Immature natural killer cell (primary cell): ENCODE results near the gene STRAP. TPM values are rescaled to one million over a fixed set of nuclear protein-coding genes. Genes with fewer than 3 reads are reported as not detected.
"Not testable (repeated sequence)": the region's sequence is repeated elsewhere in the genome, so short reads cannot be mapped to it uniquely, and the experiment has no call there.

Source experiments
- DNase-seq, 3 donors: peaks; one replicate each; pipeline ENCODE4 v3.0.0; 2022; ENCODE audit warnings: mixed read lengths in 1 of 3
- H3K27ac Mint-ChIP-seq, 6 donors: one replicate each; pipeline ENCODE4 v1.8.0; 2020; ENCODE audit warnings: mixed read lengths in 6 of 6, mild to moderate bottlenecking in 5 of 6, inconsistent platforms in 4 of 6, moderate library complexity in 3 of 6
- H3K27me3 Mint-ChIP-seq, 3 donors: one replicate each; pipeline ENCODE4 v1.8.0; 2020 to 2021; ENCODE audit warnings: low read depth in 3 of 3, mild to moderate bottlenecking in 3 of 3, mixed read lengths in 3 of 3, moderate library complexity in 3 of 3, inconsistent platforms in 1 of 3
- H3K36me3 Mint-ChIP-seq, 3 donors: one replicate each; pipeline ENCODE4 v1.8.0; 2020; ENCODE audit warnings: mixed read lengths in 3 of 3, inconsistent platforms in 2 of 3, mild to moderate bottlenecking in 2 of 3
- H3K4me1 Mint-ChIP-seq, 2 donors: one replicate each; pipeline ENCODE4 v1.8.0; 2020; ENCODE audit warnings: inconsistent platforms in 2 of 2, mild to moderate bottlenecking in 2 of 2, mixed read lengths in 2 of 2, moderate library complexity in 1 of 2
- H3K4me3 Mint-ChIP-seq, 5 donors: one replicate each; pipeline ENCODE4 v1.8.0; 2020; ENCODE audit warnings: mild to moderate bottlenecking in 5 of 5, mixed read lengths in 5 of 5, inconsistent platforms in 3 of 5, moderate library complexity in 3 of 5
- H3K9me3 Mint-ChIP-seq, 6 donors: one replicate each; pipeline ENCODE4 v1.8.0; 2020; ENCODE audit warnings: mild to moderate bottlenecking in 6 of 6, mixed read lengths in 6 of 6, inconsistent platforms in 4 of 6, moderate library complexity in 3 of 6
- polyA plus RNA-seq, 3 donors: library from polyadenylated mRNA; unstranded; fragments of 300-500 nt; fragmentation: Illumina TruSeq; gene quantifications; one replicate each; pipeline ENCODE4 v1.2.3, GENCODE V29; 2021

STRAP gene
- polyA plus RNA-seq, 3 donors from 2014 or later, result 122 to 201 (median 128) TPM

GRCh38 chr12:15918066-15918465, 35.9 kb downstream of the STRAP start:
- H3K9me3 Mint-ChIP-seq, result no peaks in the 10 kb centered on the region
- DNase-seq, result no peak
- H3K4me1 Mint-ChIP-seq, result peaks cover 2 to 13% of the 10 kb centered on the region in 2 donors
- H3K36me3 Mint-ChIP-seq, result peaks cover 0 to 5% (median 5%) of the 10 kb centered on the region in 3 donors
- H3K27ac Mint-ChIP-seq, result no peak overlapping the region
- no peaks in the 10 kb centered on the region for H3K27me3 Mint-ChIP-seq
- no peak overlapping the region for H3K4me3 Mint-ChIP-seq

GRCh38 chr12:15919418-15919817, 37.2 kb downstream of the STRAP start:
- H3K9me3 Mint-ChIP-seq, result no peaks in the 10 kb centered on the region
- no peak overlapping the region for H3K27ac Mint-ChIP-seq
- no peak for DNase-seq
- peaks cover 0 to 5% (median 5%) of the 10 kb centered on the region in 3 donors for H3K36me3 Mint-ChIP-seq
- no peak overlapping the region for H3K4me3 Mint-ChIP-seq
- H3K4me1 Mint-ChIP-seq, result peaks cover 5 to 19% of the 10 kb centered on the region in 2 donors
- no peaks in the 10 kb centered on the region for H3K27me3 Mint-ChIP-seq

- peaks cover 0 to 5% (median 0%) of the 10 kb centered on the region in 3 donors for H3K36me3 Mint-ChIP-seq
- DNase-seq, result no peak
- no peaks in the 10 kb centered on the region for H3K9me3 Mint-ChIP-seq
- peaks cover 5 to 6% of the 10 kb centered on the region in 2 donors for H3K4me1 Mint-ChIP-seq
- no peak overlapping the region for H3K27ac Mint-ChIP-seq
- no peak overlapping the region for H3K4me3 Mint-ChIP-seq
- no peaks in the 10 kb centered on the region for H3K27me3 Mint-ChIP-seq
Observed at GRCh38 chr12:15924956-15925355, 42.8 kb downstream of the STRAP start.

- peaks cover 1 to 11% of the 10 kb centered on the region in 2 donors for H3K4me1 Mint-ChIP-seq
- DNase-seq, result no peak
- peaks cover 0 to 2% (median 0%) of the 10 kb centered on the region in 3 donors for H3K27me3 Mint-ChIP-seq
- H3K9me3 Mint-ChIP-seq, result no peaks in the 10 kb centered on the region
- H3K27ac Mint-ChIP-seq, result no peak overlapping the region
- no peak overlapping the region for H3K4me3 Mint-ChIP-seq
- peaks cover 0 to 5% (median 4%) of the 10 kb centered on the region in 3 donors for H3K36me3 Mint-ChIP-seq
Observed at GRCh38 chr12:15928346-15928745, 46.2 kb downstream of the STRAP start.

DNA sequence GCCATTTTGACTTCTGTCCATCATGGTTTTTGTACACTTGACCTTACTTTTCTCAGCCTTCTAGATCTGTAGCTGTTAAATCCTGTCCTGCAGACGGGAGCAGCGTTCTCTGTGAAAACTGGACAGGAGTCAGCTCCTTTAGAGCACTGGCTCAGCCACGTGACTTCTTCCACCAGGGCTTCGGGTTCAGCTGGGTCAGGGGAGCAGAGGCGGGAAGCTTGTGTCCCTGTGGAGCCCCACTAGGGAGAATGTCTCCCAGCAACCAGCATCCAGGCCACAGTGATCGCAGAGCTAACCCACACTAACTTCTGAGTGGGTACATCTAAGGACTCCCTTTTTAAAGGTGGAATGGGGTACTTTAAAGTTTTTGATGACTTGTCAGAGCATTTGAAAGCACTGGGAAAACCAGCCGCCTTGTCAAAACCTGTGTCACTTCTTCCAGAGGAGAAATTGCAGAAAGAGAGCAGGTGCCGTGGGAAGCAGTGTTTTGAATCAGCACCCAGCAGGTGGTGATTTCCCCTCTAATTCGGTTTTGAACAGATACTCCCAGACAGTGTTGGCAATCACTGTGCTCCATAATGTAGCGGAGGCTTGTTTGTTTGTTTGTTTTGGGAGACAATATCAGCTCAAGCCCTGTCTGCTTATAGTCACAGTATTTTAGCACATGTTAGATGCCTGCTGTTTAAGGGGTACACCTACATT, 46.8 kb downstream of the STRAP start:
- peaks cover 0 to 2% (median 0%) of the 10 kb centered on the region in 3 donors for H3K27me3 Mint-ChIP-seq
- H3K4me3 Mint-ChIP-seq, result no peak overlapping the region
- no peak for DNase-seq
- H3K9me3 Mint-ChIP-seq, result no peaks in the 10 kb centered on the region
- peaks cover 0 to 6% of the 10 kb centered on the region in 2 donors for H3K4me1 Mint-ChIP-seq
- peaks cover 4 to 5% (median 4%) of the 10 kb centered on the region in 3 donors for H3K36me3 Mint-ChIP-seq
- H3K27ac Mint-ChIP-seq, result no peak overlapping the region

DNA sequence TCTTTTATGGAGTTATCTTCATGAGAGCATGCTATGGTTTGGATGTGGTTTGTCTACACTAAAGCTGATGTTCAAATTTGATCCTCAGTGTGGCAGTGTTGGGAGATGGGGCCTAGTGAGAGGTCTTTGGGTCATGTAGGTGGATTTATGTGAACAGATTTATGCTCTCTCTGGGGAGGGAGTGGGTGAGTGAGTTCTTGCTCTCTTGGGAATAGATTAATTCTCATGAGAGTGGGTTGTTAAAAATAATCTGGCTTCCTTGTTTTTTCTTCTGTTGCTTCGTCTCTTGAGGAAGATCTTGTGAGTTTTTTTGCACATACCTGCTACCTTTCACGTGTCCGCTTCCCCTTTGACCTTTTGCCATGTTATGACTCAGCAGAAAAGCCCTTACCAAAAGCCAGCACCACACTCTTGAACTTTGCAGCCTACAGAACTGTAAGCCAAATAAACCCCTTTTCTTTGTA, 49.4 kb downstream of the STRAP start:
- no peak overlapping the region for H3K4me3 Mint-ChIP-seq
- DNase-seq, result no peak
- H3K9me3 Mint-ChIP-seq, result no peaks in the 10 kb centered on the region
- H3K27ac Mint-ChIP-seq, result peak overlapping the region in 2 of 6 donors; percentile 14 to 18
- peaks cover under 1 to 9% of the 10 kb centered on the region in 2 donors for H3K4me1 Mint-ChIP-seq
- peaks cover 4 to 5% (median 4%) of the 10 kb centered on the region in 3 donors for H3K36me3 Mint-ChIP-seq
- peaks cover 0 to 2% (median 0%) of the 10 kb centered on the region in 3 donors for H3K27me3 Mint-ChIP-seq

DNA sequence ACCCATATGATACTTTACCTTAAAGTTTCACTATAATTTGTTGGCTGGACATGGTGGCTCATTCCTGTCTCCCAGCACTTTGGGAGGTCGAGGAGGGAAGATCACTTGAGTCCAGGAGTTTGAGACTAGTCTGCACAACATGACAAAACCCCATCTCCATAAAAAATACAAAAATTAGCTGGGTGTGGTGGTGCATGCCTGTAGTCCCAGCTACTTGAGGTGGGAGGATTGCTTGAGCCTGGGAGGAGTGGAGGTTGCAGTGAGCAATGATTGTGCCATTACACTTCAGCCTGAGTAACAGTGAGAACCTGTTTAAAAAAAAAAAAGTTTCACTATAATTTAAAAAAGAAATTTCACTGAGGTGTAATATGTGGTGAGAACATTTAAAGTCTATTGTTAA, 50.1 kb downstream of the STRAP start:
- DNase-seq, result no peak
- Mint-ChIP-seq H3K4me1 (peaks cover 6 to 16% of the 10 kb centered on the region in 2 donors), H3K9me3 (no peaks in the 10 kb centered on the region), H3K27ac (no peak overlapping the region), H3K36me3 (peaks cover 4 to 5% (median 4%) of the 10 kb centered on the region in 3 donors), H3K27me3 (peaks cover 0 to 2% (median 0%) of the 10 kb centered on the region in 3 donors), H3K4me3 (no peak overlapping the region)

- Mint-ChIP-seq H3K4me1 (peaks cover 12 to 23% of the 10 kb centered on the region in 2 donors), H3K27ac (no peak overlapping the region), H3K9me3 (no peaks in the 10 kb centered on the region), H3K36me3 (peaks cover 4 to 5% (median 4%) of the 10 kb centered on the region in 3 donors), H3K27me3 (peaks cover 0 to 2% (median 0%) of the 10 kb centered on the region in 3 donors), H3K4me3 (no peak overlapping the region)
- no peak for DNase-seq
Observed at GRCh38 chr12:15932971-15933370, 50.8 kb downstream of the STRAP start.

GRCh38 chr12:15933751-15934150, 51.6 kb downstream of the STRAP start:
- H3K9me3 Mint-ChIP-seq, result peaks cover 0 to under 1% (median 0%) of the 10 kb centered on the region in 6 donors
- H3K4me1 Mint-ChIP-seq, result peaks cover 12 to 26% of the 10 kb centered on the region in 2 donors
- H3K36me3 Mint-ChIP-seq, result peaks cover 4 to 5% (median 5%) of the 10 kb centered on the region in 3 donors
- no peak for DNase-seq
- H3K4me3 Mint-ChIP-seq, result no peak overlapping the region
- H3K27me3 Mint-ChIP-seq, result peaks cover 0 to 2% (median 0%) of the 10 kb centered on the region in 3 donors
- H3K27ac Mint-ChIP-seq, result no peak overlapping the region

- Mint-ChIP-seq H3K4me1 (peaks cover 17 to 33% of the 10 kb centered on the region in 2 donors), H3K27me3 (peaks cover 0 to 1% (median 0%) of the 10 kb centered on the region in 3 donors), H3K36me3 (peaks cover 8 to 14% (median 9%) of the 10 kb centered on the region in 3 donors), H3K9me3 (peaks cover 0 to 5% (median 4%) of the 10 kb centered on the region in 6 donors), H3K27ac (no peak overlapping the region), H3K4me3 (no peak overlapping the region)
- no peak for DNase-seq
Observed at GRCh38 chr12:15936751-15937150, 54.6 kb downstream of the STRAP start.

GRCh38 chr12:15937902-15938301, 55.7 kb downstream of the STRAP start:
- Mint-ChIP-seq H3K27ac (no peak overlapping the region), H3K4me1 (peaks cover 23 to 45% of the 10 kb centered on the region in 2 donors), H3K4me3 (no peak overlapping the region), H3K9me3 (peaks cover 0 to 6% (median 5%) of the 10 kb centered on the region in 6 donors), H3K36me3 (peaks cover 7 to 14% (median 11%) of the 10 kb centered on the region in 3 donors), H3K27me3 (peaks cover 0 to 1% (median 0%) of the 10 kb centered on the region in 3 donors)
- no peak for DNase-seq

GRCh38 chr12:15939111-15939510, 56.9 kb downstream of the STRAP start:
- peaks cover 5 to 11% (median 10%) of the 10 kb centered on the region in 3 donors for H3K36me3 Mint-ChIP-seq
- peak in 1 of 3 donors; percentile 9 for DNase-seq
- H3K4me1 Mint-ChIP-seq, result peaks cover 23 to 46% of the 10 kb centered on the region in 2 donors
- peak overlapping the region in 3 of 6 donors; percentile 48 to 73 (median 66) for H3K27ac Mint-ChIP-seq
- peaks cover 0 to 1% (median 0%) of the 10 kb centered on the region in 3 donors for H3K27me3 Mint-ChIP-seq
- H3K9me3 Mint-ChIP-seq, result peaks cover 0 to 8% (median 5%) of the 10 kb centered on the region in 6 donors
- no peak overlapping the region for H3K4me3 Mint-ChIP-seq

DNA sequence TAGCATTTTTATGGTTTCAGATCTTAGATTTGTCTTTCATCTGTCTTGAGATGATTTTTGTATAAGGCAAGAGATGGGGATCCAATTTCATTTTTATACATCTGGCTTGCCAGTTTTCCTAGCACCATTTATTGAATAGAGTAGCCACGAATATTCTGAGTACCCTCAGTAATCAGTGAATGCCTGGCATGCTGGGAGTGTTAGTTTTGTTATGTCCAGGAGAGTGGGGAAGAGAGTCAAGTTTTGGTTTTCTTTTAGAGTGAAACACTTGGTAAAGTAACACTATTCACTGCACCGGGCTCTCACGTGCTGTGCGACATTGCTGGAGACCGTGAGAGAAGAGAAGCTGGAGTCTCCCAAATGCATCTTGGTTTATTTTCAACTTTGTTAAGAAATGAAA, 60.3 kb downstream of the STRAP start:
- no peak for DNase-seq
- peaks cover 27 to 49% of the 10 kb centered on the region in 2 donors for H3K4me1 Mint-ChIP-seq
- H3K9me3 Mint-ChIP-seq, result peaks cover 0 to 14% (median 6%) of the 10 kb centered on the region in 6 donors
- H3K36me3 Mint-ChIP-seq, result peaks cover 5 to 16% (median 11%) of the 10 kb centered on the region in 3 donors
- peaks cover 0 to 1% (median 0%) of the 10 kb centered on the region in 3 donors for H3K27me3 Mint-ChIP-seq
- H3K4me3 Mint-ChIP-seq, result no peak overlapping the region
- no peak overlapping the region for H3K27ac Mint-ChIP-seq

GRCh38 chr12:15943519-15943918, 61.3 kb downstream of the STRAP start:
- Mint-ChIP-seq H3K9me3 (peaks cover 0 to 14% (median 6%) of the 10 kb centered on the region in 6 donors), H3K4me1 (peaks cover 22 to 51% of the 10 kb centered on the region in 2 donors), H3K36me3 (peaks cover 5 to 21% (median 11%) of the 10 kb centered on the region in 3 donors)
- not testable (repeated sequence) for H3K27ac Mint-ChIP-seq, H3K27me3 Mint-ChIP-seq, DNase-seq, H3K4me3 Mint-ChIP-seq
